WERI-Rb-1 (cell line): ENCODE measurements around the gene E2F3.

ENCODE experiments used
- DNase-seq: peaks from one replicate; pipeline ENCODE4 v3.0.0-alpha.2; 2020
- H3K27ac ChIP-seq: fragments of 250-450 bp; sonication (Bioruptor Pico); 2 replicates; pipeline ENCODE4 v1.5.1; 2020; ENCODE audit warnings: mild to moderate bottlenecking, moderate library complexity
- H3K27me3 ChIP-seq: fragments of 250-450 bp; sonication (Bioruptor Pico); 2 replicates; pipeline ENCODE4 v1.5.1; 2021; ENCODE audit warnings: mild to moderate bottlenecking, low read depth, moderate library complexity; ENCODE audit not compliant: insufficient read depth, severe bottlenecking
- H3K36me3 ChIP-seq: fragments of 250-450 bp; sonication (Bioruptor Pico); 2 replicates; pipeline ENCODE4 v1.5.1; 2020; ENCODE audit warnings: mild to moderate bottlenecking, moderate library complexity
- H3K4me3 ChIP-seq: 2 replicates; pipeline ENCODE4 v1.5.1; 2011; ENCODE audit warnings: low read depth, mild to moderate bottlenecking, control low read depth, low read length
- H3K9me3 ChIP-seq: fragments of 250-450 bp; sonication (Bioruptor Pico); 2 replicates; pipeline ENCODE4 v1.5.1; 2021; ENCODE audit warnings: mild to moderate bottlenecking, moderate library complexity; ENCODE audit not compliant: severe bottlenecking
- TF ChIP-seq, protein P1 (sequence below): IDR thresholded peaks from 2 replicates; pipeline ENCODE4 v1.5.1; 2011; ENCODE audit warnings: low read depth, mild to moderate bottlenecking, control low read depth, inconsistent platforms, low read length

Gene E2F3

DNA sequence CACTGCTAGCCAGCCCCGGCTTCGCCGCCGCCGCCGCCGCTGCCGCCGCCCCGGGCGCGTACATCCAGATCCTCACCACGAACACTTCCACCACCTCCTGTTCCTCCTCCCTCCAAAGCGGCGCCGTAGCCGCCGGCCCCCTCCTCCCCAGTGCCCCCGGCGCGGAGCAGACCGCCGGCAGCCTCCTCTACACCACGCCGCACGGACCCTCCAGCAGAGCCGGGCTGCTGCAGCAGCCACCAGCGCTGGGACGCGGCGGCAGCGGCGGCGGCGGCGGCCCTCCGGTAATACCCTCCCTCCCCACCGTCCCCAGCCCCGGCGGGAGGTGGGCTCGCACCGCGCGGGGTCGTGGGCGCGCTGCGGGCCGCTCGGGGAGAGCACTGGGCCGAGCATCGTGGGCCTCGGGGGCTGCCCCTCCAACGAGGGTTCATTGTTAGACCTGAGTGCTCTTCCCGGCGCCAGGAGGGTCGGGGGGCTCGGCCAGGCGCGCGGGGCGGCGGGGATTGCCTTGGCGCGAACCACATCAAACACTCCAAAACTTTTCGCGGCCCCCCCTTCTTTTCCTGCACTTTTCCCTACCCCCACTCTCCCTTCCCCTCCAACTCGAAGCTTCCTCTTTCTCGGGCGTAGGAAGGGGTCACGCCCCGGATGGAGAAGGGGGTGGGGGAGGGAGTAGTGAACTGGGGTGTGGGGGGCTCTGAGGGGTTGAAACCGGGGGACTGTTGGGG is 827 bp downstream of the E2F3 start:
- peak; percentile 73 for DNase-seq
- H3K27ac ChIP-seq, result peak overlapping the region; percentile 95
- no peaks in the 10 kb centered on the region for H3K9me3 ChIP-seq

DNA sequence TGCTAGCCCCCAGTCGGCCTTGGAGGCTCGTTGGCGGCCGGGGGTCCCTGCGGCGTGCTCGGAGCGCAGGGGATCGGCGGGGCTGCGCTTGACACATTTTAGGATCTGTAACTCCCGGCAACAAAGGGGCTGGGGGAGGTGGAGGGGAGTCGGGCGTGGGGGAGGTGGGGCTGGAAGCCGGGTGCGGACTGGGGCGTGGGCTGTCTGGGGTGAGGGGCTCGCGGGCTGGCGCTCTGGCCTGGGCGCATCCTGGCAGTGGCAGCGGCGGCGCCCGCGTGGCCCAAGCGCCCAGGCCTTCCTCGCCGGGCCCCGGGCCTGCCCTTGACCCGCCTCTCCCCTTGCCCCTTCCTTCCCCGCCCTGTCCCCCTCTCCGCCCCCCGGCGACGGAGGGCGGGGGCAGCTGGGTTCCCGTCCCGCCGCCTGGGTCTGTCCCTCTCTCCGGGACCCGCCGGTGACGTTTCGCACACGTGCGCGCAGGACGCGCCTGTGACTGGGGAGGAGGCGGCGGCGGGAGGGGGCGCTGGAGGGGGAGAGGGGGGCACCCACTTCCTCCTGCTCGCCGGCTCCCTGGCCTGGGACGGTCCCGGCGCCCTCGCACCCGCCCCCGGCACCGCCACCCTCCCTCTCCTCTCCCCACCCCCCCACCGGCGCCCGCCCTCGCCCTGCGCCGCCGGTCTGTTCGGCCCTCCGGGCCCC is 1.5 kb downstream of the E2F3 start:
- peaks cover 35% of the 10 kb centered on the region for H3K36me3 ChIP-seq
- H3K27me3 ChIP-seq, result no peaks in the 10 kb centered on the region
- no peaks in the 10 kb centered on the region for H3K9me3 ChIP-seq
- peak; percentile 98 for DNase-seq
- TF ChIP-seq, protein P1, sequence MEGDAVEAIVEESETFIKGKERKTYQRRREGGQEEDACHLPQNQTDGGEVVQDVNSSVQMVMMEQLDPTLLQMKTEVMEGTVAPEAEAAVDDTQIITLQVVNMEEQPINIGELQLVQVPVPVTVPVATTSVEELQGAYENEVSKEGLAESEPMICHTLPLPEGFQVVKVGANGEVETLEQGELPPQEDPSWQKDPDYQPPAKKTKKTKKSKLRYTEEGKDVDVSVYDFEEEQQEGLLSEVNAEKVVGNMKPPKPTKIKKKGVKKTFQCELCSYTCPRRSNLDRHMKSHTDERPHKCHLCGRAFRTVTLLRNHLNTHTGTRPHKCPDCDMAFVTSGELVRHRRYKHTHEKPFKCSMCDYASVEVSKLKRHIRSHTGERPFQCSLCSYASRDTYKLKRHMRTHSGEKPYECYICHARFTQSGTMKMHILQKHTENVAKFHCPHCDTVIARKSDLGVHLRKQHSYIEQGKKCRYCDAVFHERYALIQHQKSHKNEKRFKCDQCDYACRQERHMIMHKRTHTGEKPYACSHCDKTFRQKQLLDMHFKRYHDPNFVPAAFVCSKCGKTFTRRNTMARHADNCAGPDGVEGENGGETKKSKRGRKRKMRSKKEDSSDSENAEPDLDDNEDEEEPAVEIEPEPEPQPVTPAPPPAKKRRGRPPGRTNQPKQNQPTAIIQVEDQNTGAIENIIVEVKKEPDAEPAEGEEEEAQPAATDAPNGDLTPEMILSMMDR, result no peak
- H3K4me3 ChIP-seq, result peak overlapping the region; percentile 98
- H3K27ac ChIP-seq, result peak overlapping the region; percentile 95

More for the DNA sequence above, 827 bp downstream of the E2F3 start:
- H3K4me3 ChIP-seq, result peak overlapping the region; percentile 98
- H3K27me3 ChIP-seq, result no peaks in the 10 kb centered on the region
- peaks cover 28% of the 10 kb centered on the region for H3K36me3 ChIP-seq
- TF ChIP-seq, protein P1, result no peak

DNA sequence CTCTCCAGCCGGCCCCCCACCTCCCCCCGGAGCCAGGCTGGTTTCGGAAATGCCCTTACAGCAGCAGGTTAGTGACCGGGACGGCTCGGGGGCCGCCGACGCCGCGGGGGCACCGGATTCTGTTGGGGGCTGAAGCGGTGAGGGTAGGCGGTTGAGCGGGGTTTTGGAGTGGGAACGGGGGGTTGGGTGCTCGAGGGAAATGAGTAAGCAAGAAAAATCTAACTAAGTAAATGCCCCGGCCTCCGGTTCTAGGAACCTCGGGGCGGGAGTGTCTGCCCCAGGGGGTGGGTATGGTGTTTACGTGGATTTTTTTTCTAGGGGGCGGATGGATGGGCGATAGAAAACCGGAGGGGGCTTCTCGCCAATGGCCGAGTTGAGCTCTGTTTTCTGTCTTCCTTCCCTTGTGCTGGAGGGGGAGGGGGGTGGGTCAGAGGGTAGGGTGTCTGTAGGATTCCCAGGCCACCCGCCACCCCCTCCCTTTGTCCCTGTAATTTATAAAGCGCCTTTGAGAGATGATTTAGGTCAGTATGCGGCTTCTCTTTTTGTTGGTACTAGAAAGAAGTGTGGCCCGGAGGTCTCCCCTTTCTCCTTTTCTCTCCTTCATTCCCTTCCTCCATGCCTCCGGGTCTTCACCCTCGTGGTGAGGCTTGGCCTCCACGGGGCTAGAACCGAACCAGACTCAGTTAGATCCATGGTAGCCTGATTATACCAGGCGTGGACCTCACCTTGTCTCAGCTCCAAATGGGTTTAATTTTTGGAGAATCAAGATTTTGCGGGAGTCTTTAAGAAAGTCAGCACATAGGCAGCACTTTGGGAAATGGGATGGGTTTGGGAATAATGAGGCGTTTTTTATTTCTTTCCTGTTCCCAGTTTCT is 2.3 kb downstream of the E2F3 start:
- TF ChIP-seq, protein P1, result 0 out of 2 replicates have a peak, but pooled peaks have one; percentile 0
- H3K36me3 ChIP-seq, result peaks cover 41% of the 10 kb centered on the region
- H3K27ac ChIP-seq, result peak overlapping the region; percentile 95
- H3K4me3 ChIP-seq, result peak overlapping the region; percentile 98
- H3K27me3 ChIP-seq, result no peaks in the 10 kb centered on the region
- H3K9me3 ChIP-seq, result no peaks in the 10 kb centered on the region
- DNase-seq, result peak; percentile 73

DNA sequence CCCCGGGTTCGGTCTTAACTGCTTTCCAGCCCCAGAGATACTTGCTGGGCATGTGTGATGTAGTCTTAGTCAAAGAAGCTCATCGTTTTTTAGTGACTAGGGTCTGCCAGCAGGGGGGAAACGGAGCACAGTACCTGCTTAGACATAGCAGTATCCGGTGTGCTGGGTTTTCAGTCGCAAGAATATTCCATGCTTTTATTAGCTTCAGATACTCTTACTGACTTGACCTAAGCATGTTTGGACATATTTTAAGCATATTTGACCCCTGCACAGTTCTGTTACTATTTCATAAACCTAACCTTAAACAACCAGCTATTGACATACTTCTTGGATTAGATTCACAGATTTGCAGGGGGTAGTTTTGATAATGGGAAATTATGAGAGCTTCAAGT is 3.0 kb downstream of the E2F3 start:
- peak; percentile 92 for DNase-seq
- TF ChIP-seq, protein P1, result peak; percentile 81

DNA sequence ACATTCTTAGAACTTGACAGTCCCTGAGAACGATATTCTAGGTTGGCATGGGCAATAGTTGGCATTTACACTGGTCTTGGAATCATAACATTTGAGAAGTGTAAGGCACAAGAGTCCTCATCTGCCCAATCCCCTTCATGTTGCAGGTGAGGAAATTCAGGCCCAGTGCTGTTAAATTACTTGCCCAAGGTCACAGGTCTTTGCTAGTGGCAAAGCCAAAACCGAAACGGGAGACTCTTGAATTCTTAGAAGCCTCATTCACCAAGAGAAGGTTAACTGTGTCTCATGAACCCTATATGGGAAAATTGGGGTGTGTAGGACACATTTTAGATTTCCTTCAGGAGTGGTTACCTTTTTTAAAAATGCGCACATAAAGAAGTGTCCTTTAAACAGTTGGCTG is 7.2 kb downstream of the E2F3 start:
- no peak overlapping the region for H3K4me3 ChIP-seq
- no peak overlapping the region for H3K27ac ChIP-seq
- H3K9me3 ChIP-seq, result no peaks in the 10 kb centered on the region
- no peak for DNase-seq
- TF ChIP-seq, protein P1, result no peak
- H3K36me3 ChIP-seq, result peaks cover 81% of the 10 kb centered on the region
- H3K27me3 ChIP-seq, result no peaks in the 10 kb centered on the region

More for the DNA sequence above, 3.0 kb downstream of the E2F3 start:
- H3K27ac ChIP-seq, result peak overlapping the region; percentile 95
- H3K9me3 ChIP-seq, result no peaks in the 10 kb centered on the region
- H3K4me3 ChIP-seq, result peak overlapping the region; percentile 98
- peaks cover 48% of the 10 kb centered on the region for H3K36me3 ChIP-seq
- H3K27me3 ChIP-seq, result no peaks in the 10 kb centered on the region
